NCI-H2081 treated with DMSO at 0.1 percent for 48 hours (cell line): ENCODE measurements around the gene FSTL5.

ENCODE experiments used
- DNase-seq: peaks from one replicate; lab custom pipeline; 2025; lab: John Stamatoyannopoulos, UW

FSTL5 gene

GRCh38 chr4:161936625-161937550 lies 226.9 kb downstream of the FSTL5 start:
- DNase-seq = no peak

GRCh38 chr4:161931089-161931488 lies 232.7 kb downstream of the FSTL5 start:
- no peak for DNase-seq

- DNase-seq = no peak
These were observed 233.8 kb downstream of the FSTL5 start for GRCh38 chr4:161929956-161930355.

- DNase-seq = no peak
These were observed 237.6 kb downstream of the FSTL5 start for GRCh38 chr4:161926033-161926828.

- DNase-seq = no peak
These were observed 243.3 kb downstream of the FSTL5 start for GRCh38 chr4:161920304-161921052.

GRCh38 chr4:161919442-161920220 lies 244.2 kb downstream of the FSTL5 start:
- no peak for DNase-seq

GRCh38 chr4:161916035-161916434 lies 247.8 kb downstream of the FSTL5 start:
- DNase-seq = no peak

GRCh38 chr4:161907590-161907955 lies 256.2 kb downstream of the FSTL5 start:
- no peak for DNase-seq

- no peak for DNase-seq
These were observed 256.8 kb downstream of the FSTL5 start for GRCh38 chr4:161906836-161907589.

GRCh38 chr4:161900110-161900509 lies 263.7 kb downstream of the FSTL5 start:
- no peak for DNase-seq

- no peak for DNase-seq
These were observed 269.2 kb downstream of the FSTL5 start for GRCh38 chr4:161894493-161895167.

GRCh38 chr4:161894014-161894413 lies 269.8 kb downstream of the FSTL5 start:
- DNase-seq = no peak

GRCh38 chr4:161893566-161893965 lies 270.2 kb downstream of the FSTL5 start:
- no peak for DNase-seq

GRCh38 chr4:161892951-161893350 lies 270.8 kb downstream of the FSTL5 start:
- DNase-seq = peak; percentile 46

- DNase-seq = no peak
These were observed 280.6 kb downstream of the FSTL5 start for GRCh38 chr4:161883157-161883556.

GRCh38 chr4:161881370-161881769 lies 282.4 kb downstream of the FSTL5 start:
- DNase-seq = no peak

GRCh38 chr4:161869511-161869910 lies 294.3 kb downstream of the FSTL5 start:
- no peak for DNase-seq

- DNase-seq = no peak
These were observed 307.0 kb downstream of the FSTL5 start for GRCh38 chr4:161856711-161857326.

- DNase-seq = no peak
These were observed 313.2 kb downstream of the FSTL5 start for GRCh38 chr4:161850631-161851030.

GRCh38 chr4:161841759-161842158 lies 322.0 kb downstream of the FSTL5 start:
- DNase-seq = no peak
